IMR-90 (cell line): ENCODE data around the gene RALGAPA1. TPM values are rescaled to one million over a fixed set of nuclear protein-coding genes. Genes with fewer than 3 reads are reported as not detected.

Source experiments
- ATAC-seq: fragments of 200-7000 bp; cut with Tn5 transposase; 2 replicates; pipeline ENCODE4 v1.9.1; 2020; ENCODE audit warnings: low read depth, mild to moderate bottlenecking, moderate library complexity
- BruUV-seq: library from RNA; stranded (reverse); fragments of 400-500 nt; replicated peaks from 2 replicates; lab custom pipeline; 2021; lab: Mats Ljungman, UMichigan
- CTCF ChIA-PET: fragments of 300-600 bp; formaldehyde crosslinking; extraction: SDS; loops from one replicate; lab custom pipeline; 2021; ENCODE audit warnings: antibody characterized with exemption; lab: Yijun Ruan, JAX
- POLR2A ChIA-PET: fragments of 300-600 bp; sonication (Branson Sonifier 250); formaldehyde crosslinking; loops from one replicate; lab custom pipeline; 2022; ENCODE audit warnings: antibody characterized with exemption; ENCODE audit not compliant: unreplicated experiment; lab: Charles Lee
- DNase-seq: peaks from one replicate; pipeline ENCODE4 v3.0.0; 2013
- H2AFZ ChIP-seq: replicated peaks from 2 replicates; pipeline ENCODE3; 2013; ENCODE audit warnings: low read length, mild to moderate bottlenecking; ENCODE audit not compliant: poor library complexity
- H2AK5ac ChIP-seq: 2 replicates; pipeline ENCODE4 v1.6.1; 2013; ENCODE audit warnings: low read depth, low read length, inconsistent platforms
- H2AK9ac ChIP-seq: replicated peaks from 2 replicates; pipeline ENCODE3; 2013; ENCODE audit warnings: mild to moderate bottlenecking, low read depth, low read length, moderate library complexity; ENCODE audit not compliant: poor library complexity
- H2BK120ac ChIP-seq: 2 replicates; pipeline ENCODE4 v1.6.1; 2013; ENCODE audit warnings: low read depth, low read length, inconsistent platforms
- H2BK15ac ChIP-seq: 3 replicates; pipeline ENCODE4 v1.6.1; 2013; ENCODE audit warnings: low read depth, low read length, inconsistent platforms
- H2BK20ac ChIP-seq: 2 replicates; pipeline ENCODE4 v1.6.1; 2013; ENCODE audit warnings: low read depth, mild to moderate bottlenecking, inconsistent platforms, low read length, moderate library complexity
- H2BK5ac ChIP-seq: 2 replicates; pipeline ENCODE4 v1.6.1; 2013; ENCODE audit warnings: mild to moderate bottlenecking, low read depth, low read length, inconsistent platforms; ENCODE audit not compliant: poor library complexity, severe bottlenecking
- H3K14ac ChIP-seq: replicated peaks from 2 replicates; pipeline ENCODE4 v1.6.1; 2013; ENCODE audit warnings: low read depth, low read length, inconsistent platforms
- H3K18ac ChIP-seq: 2 replicates; pipeline ENCODE4 v1.6.1; 2013; ENCODE audit warnings: low read depth, low read length, control low read depth
- H3K23ac ChIP-seq: 2 replicates; pipeline ENCODE4 v1.6.1; 2013; ENCODE audit warnings: low read depth, low read length, inconsistent platforms
- H3K27ac ChIP-seq: 2 replicates; pipeline ENCODE4 v1.5.1; 2013; ENCODE audit warnings: mild to moderate bottlenecking, control low read depth, low read length; ENCODE audit not compliant: insufficient read depth
- H3K27me3 ChIP-seq: 2 replicates; pipeline ENCODE4 v1.6.1; 2013; ENCODE audit warnings: low read length; ENCODE audit not compliant: control insufficient read depth, insufficient read depth
- H3K36me3 ChIP-seq: 2 replicates; pipeline ENCODE4 v1.6.1; 2013; ENCODE audit warnings: low read length, mixed read lengths; ENCODE audit not compliant: control insufficient read depth, insufficient read depth
- H3K4ac ChIP-seq: 2 replicates; pipeline ENCODE4 v1.6.1; 2013; ENCODE audit warnings: low read depth, low read length, inconsistent platforms
- H3K4me1 ChIP-seq: 2 replicates; pipeline ENCODE4 v1.6.1; 2013; ENCODE audit warnings: low read length, mixed read lengths; ENCODE audit not compliant: control insufficient read depth, insufficient read depth
- H3K4me2 ChIP-seq: 2 replicates; pipeline ENCODE4 v1.6.1; 2013; ENCODE audit warnings: low read depth, mild to moderate bottlenecking, control low read depth, low read length, moderate library complexity
- H3K4me3 ChIP-seq: 2 replicates; pipeline ENCODE4 v1.5.1; 2013; ENCODE audit warnings: low read depth, mild to moderate bottlenecking, control low read depth, low read length, moderate library complexity; ENCODE audit not compliant: insufficient read depth
- H3K56ac ChIP-seq: 2 replicates; pipeline ENCODE4 v1.6.1; 2013; ENCODE audit warnings: low read length, inconsistent platforms; ENCODE audit not compliant: insufficient read depth; ENCODE audit errors: extremely low read depth
- H3K79me1 ChIP-seq, 2 experiments: 2 replicates each; pipeline ENCODE4 v1.6.1; 2013; ENCODE audit warnings: low read length in 2 of 2, inconsistent platforms in 1 of 2, low read depth in 1 of 2
- H3K9ac ChIP-seq: 2 replicates; pipeline ENCODE4 v1.6.1; 2013; ENCODE audit warnings: low read depth, low read length, control low read depth
- H3K9me1 ChIP-seq: 2 replicates; pipeline ENCODE4 v1.6.1; 2013; ENCODE audit warnings: low read length, inconsistent platforms; ENCODE audit not compliant: insufficient read depth
- H3K9me3 ChIP-seq: 2 replicates; pipeline ENCODE4 v1.6.1; 2013; ENCODE audit warnings: low read length; ENCODE audit not compliant: control insufficient read depth, insufficient read depth
- H4K20me1 ChIP-seq: 2 replicates; pipeline ENCODE4 v1.6.1; 2013; ENCODE audit warnings: low read length, inconsistent platforms; ENCODE audit not compliant: insufficient read depth
- H4K5ac ChIP-seq: 2 replicates; pipeline ENCODE4 v1.6.1; 2013; ENCODE audit warnings: mild to moderate bottlenecking, low read depth, low read length, control low read depth
- H4K8ac ChIP-seq, 2 experiments: 2 replicates each; pipeline ENCODE4 v1.6.1; 2013; ENCODE audit warnings: low read depth in 2 of 2, low read length in 2 of 2, control low read depth in 1 of 2, inconsistent platforms in 1 of 2
- H4K91ac ChIP-seq: 2 replicates; pipeline ENCODE4 v1.6.1; 2013; ENCODE audit warnings: low read depth, low read length, inconsistent platforms; ENCODE audit not compliant: insufficient read depth
- RCOR1 ChIP-seq: IDR thresholded peaks from 2 replicates; pipeline ENCODE4 v1.6.1; 2012; ENCODE audit warnings: mild to moderate bottlenecking, low read length, improper control_type of control experiment; ENCODE audit not compliant: insufficient replicate concordance
- dilution Hi-C: fragments of 300-500 bp; cut with HindIII; formaldehyde crosslinking; loops from one replicate; pipeline ENCODE4 v1.14.3; 2018; ENCODE audit warnings: low sequenced_read_pairs; ENCODE audit not compliant: unreplicated experiment
- in situ Hi-C: fragments of 300-500 bp; cut with MboI; formaldehyde crosslinking; loops from 3 replicates; pipeline ENCODE4 v1.14.3; 2019; ENCODE audit warnings: low sequenced_read_pairs, inconsistent platforms, mixed read lengths
- intact Hi-C: fragments of 100-400 bp; cut with micrococcal nuclease; formaldehyde crosslinking; loops from 2 replicates; pipeline ENCODE4 v1.10.0; 2022
- polyA plus RNA-seq, 3 experiments: library from polyadenylated mRNA; depleted of rRNA; stranded (reverse); fragments of >200 nt; gene quantifications; 2 replicates each; pipeline ENCODE4 v1.2.3, GENCODE V29; 2012; ENCODE audit warnings: low replicate concordance in 1 of 3
- total RNA-seq: library from RNA; depleted of rRNA; stranded (reverse); fragments of >200 nt; gene quantifications from 2 replicates; pipeline ENCODE4 v1.2.3, GENCODE V29; 2012

The RALGAPA1 gene
- total and polyA plus RNA-seq, 2 of the 4 experiments (the other 2 are of a cell fraction) = 5.1 to 25.6 TPM

GRCh38 chr14:35704793-35705493, 104.2 kb downstream of the RALGAPA1 start:
- Histone ChIP-seq H3K9ac (no peak overlapping the region), H3K4me2 (no peak overlapping the region), H2AK5ac (no peak overlapping the region), H2BK20ac (no peak overlapping the region), H3K79me1 (0 out of 4 replicates have a peak, but pooled peaks cover 0 to 2% of the 10 kb centered on the region in 2 experiments), H3K27me3 (no peaks in the 10 kb centered on the region), H2BK120ac (no peak overlapping the region), H2BK15ac (no peak overlapping the region), H3K4ac (no peak overlapping the region), H4K20me1 (no peaks in the 10 kb centered on the region), H2BK5ac (no peak overlapping the region), H2AK9ac (no peak overlapping the region), H2AFZ (no peak overlapping the region), H3K56ac (no peak overlapping the region), H4K8ac (no peak overlapping the region), H4K5ac (no peak overlapping the region), H3K9me1 (no peaks in the 10 kb centered on the region; the same call in 1 of the 2 replicates), H3K9me3 (no peaks in the 10 kb centered on the region), H3K18ac (no peak overlapping the region), H3K4me1 (no peaks in the 10 kb centered on the region), H3K14ac (no peak overlapping the region), H4K91ac (no peak overlapping the region), H3K27ac (no peak overlapping the region), H3K23ac (no peak overlapping the region), H3K36me3 (no peaks in the 10 kb centered on the region), H3K4me3 (no peak overlapping the region)
- no peak for ATAC-seq
- ChIA-PET POLR2A (no interaction called here), CTCF (interaction anchor here (0.7 kb wide), 1 partner anchor 291 kb away, joined by 3 read pairs; no protein-coding TSS in a partner anchor)
- dilution Hi-C loops (no loop called here), in situ Hi-C loops (no loop called here), intact Hi-C loops (no loop called here)
- BruUV-seq = no TSS peak
- no peak for DNase-seq
- TF ChIP-seq RCOR1 = no peak
